Upper lobe of right lung (tissue), 1 donor: Measurements from ENCODE around the gene ATL2. TPM values are rescaled to one million over a fixed set of nuclear protein-coding genes. Genes with fewer than 3 reads are reported as not detected.

Experiments
- ATAC-seq: fragments of 200-7000 bp; cut with Tn5 transposase; one replicate; pipeline ENCODE4 v1.9.1; 2020; ENCODE audit warnings: mild to moderate bottlenecking, moderate library complexity
- DNase-seq: peaks from one replicate; pipeline ENCODE4 v3.0.0-alpha.2; 2020
- H3K27ac ChIP-seq: fragments of 200-600 bp; one replicate; pipeline ENCODE4 v1.8.0; 2022
- H3K27me3 ChIP-seq: fragments of 200-600 bp; one replicate; pipeline ENCODE4 v1.8.0; 2022; ENCODE audit warnings: mild to moderate bottlenecking
- H3K36me3 ChIP-seq: fragments of 200-600 bp; one replicate; pipeline ENCODE4 v1.8.0; 2022
- H3K4me1 ChIP-seq: fragments of 200-600 bp; one replicate; pipeline ENCODE4 v1.8.0; 2022
- H3K4me3 ChIP-seq: fragments of 200-600 bp; one replicate; pipeline ENCODE4 v1.8.0; 2022; ENCODE audit warnings: mild to moderate bottlenecking
- H3K9me3 ChIP-seq: fragments of 200-600 bp; one replicate; pipeline ENCODE4 v1.8.0; 2022
- CTCF ChIP-seq: fragments of 200-600 bp; IDR thresholded peaks from one replicate; pipeline ENCODE4 v1.8.0; 2022; ENCODE audit warnings: antibody characterized with exemption
- intact Hi-C: fragments of 100-400 bp; cut with DNase I; formaldehyde crosslinking; loops from one replicate; pipeline ENCODE4 v1.11.0; 2022
- total RNA-seq: library from RNA; stranded (reverse); fragmentation: NEBNext Ultra II Directional; extraction: Animal tissue kit (Norgen Biotek cat#: 25700); gene quantifications from one replicate; pipeline ENCODE4 v1.2.1, GENCODE V29; 2021
- donor health status: DM: no; HTN: yes; CAD: no; lungs with severe emphysema.

ATL2 gene
- total RNA-seq, 1 donor from 2014 or later = 69.1 TPM

GRCh38 chr2:38409156-38410102 lies 32.4 kb upstream of the ATL2 start:
- no peak for TF ChIP-seq CTCF
- DNase-seq (peak; percentile 69), ATAC-seq (peak; percentile 83)
- Histone ChIP-seq H3K4me3 (no peak overlapping the region), H3K9me3 (peaks cover 6% of the 10 kb centered on the region), H3K27me3 (no peaks in the 10 kb centered on the region), H3K4me1 (peaks cover 41% of the 10 kb centered on the region), H3K36me3 (no peaks in the 10 kb centered on the region), H3K27ac (peak overlapping the region; percentile 45)
- intact Hi-C loops = no loop called here

GRCh38 chr2:38407111-38407682 lies 30.1 kb upstream of the ATL2 start:
- DNase-seq = no peak
- Histone ChIP-seq H3K36me3 (no peaks in the 10 kb centered on the region), H3K27ac (peak overlapping the region; percentile 79), H3K9me3 (no peaks in the 10 kb centered on the region), H3K27me3 (no peaks in the 10 kb centered on the region), H3K4me3 (no peak overlapping the region), H3K4me1 (peaks cover 41% of the 10 kb centered on the region)
- peak; percentile 82 for ATAC-seq
- no peak for TF ChIP-seq CTCF
- intact Hi-C loops = no loop called here

DNA sequence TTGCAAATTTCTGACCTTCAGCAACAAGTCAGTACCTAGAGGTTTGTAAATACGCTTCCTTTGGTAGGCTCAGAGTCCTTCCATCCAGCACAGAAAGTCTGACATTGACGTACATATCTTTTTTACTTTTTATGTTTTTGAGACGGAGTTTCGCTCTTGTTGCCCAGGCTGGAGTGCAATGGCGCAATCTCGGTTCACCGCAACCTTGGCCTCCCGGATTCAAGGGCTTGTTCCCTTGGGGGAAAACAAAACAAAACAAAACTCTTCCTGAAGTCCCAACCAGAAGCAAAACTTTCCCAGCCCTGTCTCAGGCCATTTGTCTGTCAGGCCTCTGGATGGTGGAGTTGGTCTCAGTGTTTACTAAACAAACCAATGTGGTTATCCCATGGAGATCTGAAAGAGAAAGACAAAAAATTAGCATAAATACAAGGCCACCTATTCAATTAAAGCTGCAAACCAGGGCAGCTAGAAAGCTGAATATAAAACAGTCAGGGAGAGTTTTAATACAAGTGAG lies 29.6 kb upstream of the ATL2 start:
- H3K9me3 ChIP-seq = no peaks in the 10 kb centered on the region
- H3K27ac ChIP-seq = peak overlapping the region; percentile 79
- intact Hi-C loops = no loop called here
- no peak for TF ChIP-seq CTCF
- H3K27me3 ChIP-seq = no peaks in the 10 kb centered on the region
- no peak overlapping the region for H3K4me3 ChIP-seq
- DNase-seq (peak; percentile 78), ATAC-seq (peak; percentile 56)
- peaks cover 41% of the 10 kb centered on the region for H3K4me1 ChIP-seq
- H3K36me3 ChIP-seq = no peaks in the 10 kb centered on the region

DNA sequence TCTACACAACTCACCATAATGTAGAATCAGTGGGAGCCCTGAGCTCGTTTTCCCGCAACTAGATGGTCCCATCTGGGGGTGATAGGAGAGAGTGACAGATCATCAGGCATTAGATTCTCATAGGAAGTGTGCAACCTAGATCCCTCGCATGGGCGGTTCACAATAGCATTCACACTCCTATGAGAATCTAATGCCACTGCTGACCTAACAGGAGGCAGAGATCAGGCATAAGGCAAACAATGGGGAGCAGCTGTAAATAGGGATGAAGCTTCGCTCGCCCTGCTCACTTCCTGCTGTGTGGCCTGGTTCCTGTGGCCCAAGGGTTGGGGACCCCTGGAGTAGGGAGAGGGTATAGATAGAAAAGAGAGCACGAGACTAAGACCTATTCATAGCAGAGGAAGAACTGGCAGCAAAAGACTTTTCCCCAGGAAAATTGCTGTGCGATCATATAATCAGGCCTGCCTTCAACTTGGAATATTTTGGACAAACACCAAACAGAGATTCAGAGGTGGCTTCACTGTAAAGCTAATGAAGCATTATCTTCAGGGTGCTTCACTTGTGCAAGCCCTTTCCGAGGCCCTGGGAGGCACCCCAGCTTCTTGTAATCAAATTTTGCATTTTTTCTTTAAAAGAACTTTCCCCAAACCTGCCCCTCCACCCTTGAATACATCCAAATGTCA lies 29.0 kb upstream of the ATL2 start:
- Histone ChIP-seq H3K27ac (peak overlapping the region; percentile 79), H3K27me3 (no peaks in the 10 kb centered on the region), H3K9me3 (no peaks in the 10 kb centered on the region), H3K36me3 (no peaks in the 10 kb centered on the region), H3K4me3 (no peak overlapping the region), H3K4me1 (peaks cover 41% of the 10 kb centered on the region)
- DNase-seq (no peak), ATAC-seq (peak; percentile 4)
- intact Hi-C loops = no loop called here
- no peak for TF ChIP-seq CTCF

DNA sequence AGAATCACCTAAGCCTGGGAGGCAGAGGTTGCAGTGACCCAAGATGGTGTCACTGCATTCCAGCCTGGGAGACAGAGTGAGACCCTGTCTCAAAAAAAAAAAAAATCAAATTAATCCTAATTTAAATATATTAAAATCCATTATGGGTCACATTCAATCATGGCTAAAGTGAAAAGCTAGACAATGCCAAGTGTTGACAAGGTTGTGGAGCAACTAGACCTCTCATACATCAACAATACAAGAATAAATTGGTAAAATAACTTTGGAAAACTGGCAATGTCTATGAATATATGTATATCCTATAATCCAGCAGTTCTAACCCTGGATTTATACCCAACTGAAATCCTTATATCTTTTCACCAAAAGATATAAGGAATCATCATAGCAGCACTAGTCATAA lies 23.4 kb upstream of the ATL2 start:
- Histone ChIP-seq H3K27me3 (no peaks in the 10 kb centered on the region), H3K4me1 (peaks cover 1% of the 10 kb centered on the region), H3K27ac (no peak overlapping the region), H3K36me3 (no peaks in the 10 kb centered on the region), H3K4me3 (no peak overlapping the region), H3K9me3 (no peaks in the 10 kb centered on the region)
- DNase-seq = no peak
- no peak for TF ChIP-seq CTCF
- no peak for ATAC-seq
- intact Hi-C loops = no loop called here
